Mammary epithelial cell (primary cell): Measurements from ENCODE around the gene RHOBTB3.

Experiments
- EZH2 ChIP-seq: IDR thresholded peaks from 2 replicates; pipeline ENCODE4 v1.6.1; 2012; ENCODE audit warnings: low read length, inconsistent platforms, borderline replicate concordance
- TF ChIP-seq, protein P1 (sequence below), 2 donors: IDR thresholded peaks in 1 of 2; conservative IDR thresholded peaks in 1 of 2; 2 replicates each; pipeline ENCODE4 v1.5.1; 2011 to 2012; ENCODE audit warnings: inconsistent platforms in 2 of 2, low read length in 2 of 2, mild to moderate bottlenecking in 2 of 2, control low read depth in 1 of 2, low read depth in 1 of 2; ENCODE audit not compliant: insufficient read depth in 1 of 2; ENCODE audit errors: extremely low read depth in 1 of 2

- TF ChIP-seq, protein P1, sequence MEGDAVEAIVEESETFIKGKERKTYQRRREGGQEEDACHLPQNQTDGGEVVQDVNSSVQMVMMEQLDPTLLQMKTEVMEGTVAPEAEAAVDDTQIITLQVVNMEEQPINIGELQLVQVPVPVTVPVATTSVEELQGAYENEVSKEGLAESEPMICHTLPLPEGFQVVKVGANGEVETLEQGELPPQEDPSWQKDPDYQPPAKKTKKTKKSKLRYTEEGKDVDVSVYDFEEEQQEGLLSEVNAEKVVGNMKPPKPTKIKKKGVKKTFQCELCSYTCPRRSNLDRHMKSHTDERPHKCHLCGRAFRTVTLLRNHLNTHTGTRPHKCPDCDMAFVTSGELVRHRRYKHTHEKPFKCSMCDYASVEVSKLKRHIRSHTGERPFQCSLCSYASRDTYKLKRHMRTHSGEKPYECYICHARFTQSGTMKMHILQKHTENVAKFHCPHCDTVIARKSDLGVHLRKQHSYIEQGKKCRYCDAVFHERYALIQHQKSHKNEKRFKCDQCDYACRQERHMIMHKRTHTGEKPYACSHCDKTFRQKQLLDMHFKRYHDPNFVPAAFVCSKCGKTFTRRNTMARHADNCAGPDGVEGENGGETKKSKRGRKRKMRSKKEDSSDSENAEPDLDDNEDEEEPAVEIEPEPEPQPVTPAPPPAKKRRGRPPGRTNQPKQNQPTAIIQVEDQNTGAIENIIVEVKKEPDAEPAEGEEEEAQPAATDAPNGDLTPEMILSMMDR (conservative IDR thresholded peaks at IDR 0.05 in 1 of 2, IDR thresholded peaks at IDR 0.05 in 1 of 2; ENCODE audit: extremely low read depth in 1 of 2, insufficient read depth in 1 of 2, low read depth in 1 of 2, low read length in 2 of 2) = no peak
- TF ChIP-seq EZH2 = no peak
Observed at GRCh38 chr5:95770830-95771708, 39.9 kb downstream of the RHOBTB3 start.
